Ishikawa (cell line): Measurements from ENCODE around the gene AP1B1.

Experiments used
- CEBPB ChIP-seq: IDR thresholded peaks from 2 replicates; pipeline ENCODE4 v1.6.1; 2012
- EGR1 ChIP-seq: IDR thresholded peaks from 2 replicates; pipeline ENCODE4 v1.6.1; 2012
- EP300 ChIP-seq: IDR thresholded peaks from 2 replicates; pipeline ENCODE4 v1.6.1; 2012; ENCODE audit warnings: borderline replicate concordance
- FOXM1 ChIP-seq: IDR thresholded peaks from 2 replicates; pipeline ENCODE4 v1.6.1; 2012; ENCODE audit warnings: low read depth, borderline replicate concordance
- MAX ChIP-seq: IDR thresholded peaks from 2 replicates; pipeline ENCODE4 v1.6.1; 2012
- RAD21 ChIP-seq: IDR thresholded peaks from 2 replicates; pipeline ENCODE4 v1.6.1; 2012; ENCODE audit warnings: low read depth
- TAF1 ChIP-seq: IDR thresholded peaks from 2 replicates; pipeline ENCODE4 v1.6.1; 2012; ENCODE audit warnings: low read depth, mild to moderate bottlenecking
- YY1 ChIP-seq: IDR thresholded peaks from 2 replicates; pipeline ENCODE4 v1.6.1; 2012; ENCODE audit warnings: low read depth
- TF ChIP-seq, protein P1 (sequence below): IDR thresholded peaks from 2 replicates; pipeline ENCODE4 v1.6.1; 2012; ENCODE audit warnings: low read depth, mild to moderate bottlenecking

- TF ChIP-seq RAD21 = no peak
- no peak for TF ChIP-seq MAX
- TF ChIP-seq EGR1 = no peak
- no peak for TF ChIP-seq TAF1
- TF ChIP-seq EP300 = no peak
- no peak for TF ChIP-seq FOXM1
- TF ChIP-seq CEBPB = no peak
- TF ChIP-seq YY1 = no peak
- TF ChIP-seq, protein P1, sequence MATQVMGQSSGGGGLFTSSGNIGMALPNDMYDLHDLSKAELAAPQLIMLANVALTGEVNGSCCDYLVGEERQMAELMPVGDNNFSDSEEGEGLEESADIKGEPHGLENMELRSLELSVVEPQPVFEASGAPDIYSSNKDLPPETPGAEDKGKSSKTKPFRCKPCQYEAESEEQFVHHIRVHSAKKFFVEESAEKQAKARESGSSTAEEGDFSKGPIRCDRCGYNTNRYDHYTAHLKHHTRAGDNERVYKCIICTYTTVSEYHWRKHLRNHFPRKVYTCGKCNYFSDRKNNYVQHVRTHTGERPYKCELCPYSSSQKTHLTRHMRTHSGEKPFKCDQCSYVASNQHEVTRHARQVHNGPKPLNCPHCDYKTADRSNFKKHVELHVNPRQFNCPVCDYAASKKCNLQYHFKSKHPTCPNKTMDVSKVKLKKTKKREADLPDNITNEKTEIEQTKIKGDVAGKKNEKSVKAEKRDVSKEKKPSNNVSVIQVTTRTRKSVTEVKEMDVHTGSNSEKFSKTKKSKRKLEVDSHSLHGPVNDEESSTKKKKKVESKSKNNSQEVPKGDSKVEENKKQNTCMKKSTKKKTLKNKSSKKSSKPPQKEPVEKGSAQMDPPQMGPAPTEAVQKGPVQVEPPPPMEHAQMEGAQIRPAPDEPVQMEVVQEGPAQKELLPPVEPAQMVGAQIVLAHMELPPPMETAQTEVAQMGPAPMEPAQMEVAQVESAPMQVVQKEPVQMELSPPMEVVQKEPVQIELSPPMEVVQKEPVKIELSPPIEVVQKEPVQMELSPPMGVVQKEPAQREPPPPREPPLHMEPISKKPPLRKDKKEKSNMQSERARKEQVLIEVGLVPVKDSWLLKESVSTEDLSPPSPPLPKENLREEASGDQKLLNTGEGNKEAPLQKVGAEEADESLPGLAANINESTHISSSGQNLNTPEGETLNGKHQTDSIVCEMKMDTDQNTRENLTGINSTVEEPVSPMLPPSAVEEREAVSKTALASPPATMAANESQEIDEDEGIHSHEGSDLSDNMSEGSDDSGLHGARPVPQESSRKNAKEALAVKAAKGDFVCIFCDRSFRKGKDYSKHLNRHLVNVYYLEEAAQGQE = no peak
These were observed 46.6 kb downstream of the AP1B1 start for GRCh38 chr22:29341849-29342127.
